Endometrial microvascular endothelial cells (primary cell): ENCODE results near the gene SNX33. TPM values are rescaled to one million over a fixed set of nuclear protein-coding genes. Genes with fewer than 3 reads are reported as not detected.
"Not testable (repeated sequence)": the region's sequence is repeated elsewhere in the genome, so short reads cannot be mapped to it uniquely, and the experiment has no call there.

Experiments used
- in situ Hi-C: cut with HindIII; loops from 2 replicates; pipeline ENCODE4 v1.10.0; 2017; ENCODE audit warnings: low sequenced_read_pairs, low pct_unique_long_range_greater_than_20kb; ENCODE audit errors: inconsistent ontology term
- total RNA-seq: library from RNA; depleted of rRNA; stranded (reverse); fragments of >200 nt; gene quantifications from one replicate; pipeline ENCODE4 v1.2.3, GENCODE V29; 2015; ENCODE audit errors: inconsistent ontology term

The SNX33 gene
- total RNA-seq, 1 donor from 2014 or later = 4.7 TPM

DNA sequence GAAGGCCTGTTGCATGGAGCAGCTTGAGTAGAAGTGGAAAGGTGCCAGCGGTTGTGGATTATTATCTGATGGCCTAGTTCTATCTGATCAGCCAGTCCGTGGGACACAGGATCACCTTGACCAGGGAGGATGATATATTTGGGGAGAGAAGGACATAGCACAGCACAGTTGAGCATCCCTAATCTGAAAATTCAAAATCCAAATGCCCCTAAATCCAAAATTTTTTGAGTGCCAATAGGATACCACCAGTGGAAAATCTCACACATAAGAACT lies 58.9 kb downstream of the SNX33 start:
- in situ Hi-C loops = no loop called here

GRCh38 chr15:75709458-75709857 lies 61.7 kb downstream of the SNX33 start:
- in situ Hi-C loops = not testable (repeated sequence)

- in situ Hi-C loops = not testable (repeated sequence)
Observed at GRCh38 chr15:75710874-75711273, 63.2 kb downstream of the SNX33 start.

DNA sequence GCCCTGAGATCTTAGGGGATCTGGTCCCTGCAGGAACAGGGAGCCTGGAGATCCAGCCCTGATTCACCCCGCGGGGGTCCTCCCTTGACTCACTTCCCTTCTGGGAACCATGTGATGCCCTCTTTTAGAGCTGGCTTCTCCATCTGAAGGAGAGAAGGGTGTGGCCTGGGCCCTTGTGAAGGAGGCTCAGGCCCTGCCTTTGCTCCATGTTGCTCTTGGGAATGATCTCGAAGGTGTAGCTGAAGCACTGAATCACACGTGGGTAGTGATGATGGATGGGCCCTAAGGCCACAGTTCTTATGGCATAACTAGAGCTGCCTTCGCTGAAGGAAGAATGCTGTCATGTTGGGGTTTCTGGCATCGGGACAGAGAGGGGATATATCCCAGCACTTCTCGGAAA lies 63.8 kb downstream of the SNX33 start:
- in situ Hi-C loops = not testable (repeated sequence)

Other genes with a start within 250 kb of the SNX33 start
- 21.0 TPM for gene SIN3A, start 196.2 kb upstream of the SNX33 start, total RNA-seq
- 19.1 TPM for gene PTPN9, start 68.6 kb upstream of the SNX33 start, total RNA-seq
- 21.5 TPM for gene SNUPN, start 22.2 kb upstream of the SNX33 start, total RNA-seq
- 79.8 TPM for gene IMP3, start 7.7 kb upstream of the SNX33 start, total RNA-seq
- gene CSPG4, start 64.9 kb downstream of the SNX33 start, total RNA-seq = 1.9 TPM
- 24.8 TPM for gene UBE2Q2, start 195.5 kb downstream of the SNX33 start, total RNA-seq